Activated naive CD4-positive, alpha-beta T cell (primary cell): ENCODE results near the gene STIM1.

Experiments used
- DNase-seq, 4 experiments: peaks; one replicate each; lab custom pipeline; 2025; lab: John Stamatoyannopoulos, UW

STIM1 gene

GRCh38 chr11:3830730-3831129 lies 24.7 kb upstream of the STIM1 start:
- DNase-seq, result no peak

GRCh38 chr11:3831378-3832239 lies 23.9 kb upstream of the STIM1 start:
- no peak for DNase-seq

GRCh38 chr11:3832816-3833215 lies 22.6 kb upstream of the STIM1 start:
- DNase-seq, result no peak

GRCh38 chr11:3833449-3833848 lies 22.0 kb upstream of the STIM1 start:
- no peak for DNase-seq

- no peak for DNase-seq
Measured at GRCh38 chr11:3834349-3834663, 21.2 kb upstream of the STIM1 start.

- DNase-seq, result no peak
Measured at GRCh38 chr11:3834664-3835461, 20.6 kb upstream of the STIM1 start.

GRCh38 chr11:3835751-3836150 lies 19.7 kb upstream of the STIM1 start:
- no peak for DNase-seq

GRCh38 chr11:3836903-3837302 lies 18.6 kb upstream of the STIM1 start:
- peak in 2 of 4 experiments; percentile 28 to 41 for DNase-seq

- DNase-seq, result no peak
Measured at GRCh38 chr11:3837793-3838192, 17.7 kb upstream of the STIM1 start.

- no peak for DNase-seq
Measured at GRCh38 chr11:3838504-3838903, 17.0 kb upstream of the STIM1 start.

- DNase-seq, result peak in 1 of 4 experiments; percentile 21
Measured at GRCh38 chr11:3840004-3840869, 15.2 kb upstream of the STIM1 start.

- peak in 2 of 4 experiments; percentile 66 to 74 for DNase-seq
Measured at GRCh38 chr11:3840870-3841425, 14.5 kb upstream of the STIM1 start, which contains the start of gene RHOG. Gene RHOG (minus strand): TSS chr11:3840959. CDS start chr11:3828138, 12,821 bp downstream.

- DNase-seq, result peak; percentile 84 to 91 (median 86)
Measured at GRCh38 chr11:3841426-3842350, 13.8 kb upstream of the STIM1 start.

- no peak for DNase-seq
Measured at GRCh38 chr11:3843326-3843725, 12.1 kb upstream of the STIM1 start.

- DNase-seq, result no peak
Measured at GRCh38 chr11:3845246-3845645, 10.2 kb upstream of the STIM1 start.

- DNase-seq, result no peak
Measured at GRCh38 chr11:3845670-3846069, 9.8 kb upstream of the STIM1 start.

- DNase-seq, result peak in 1 of 4 experiments; percentile 22
Measured at GRCh38 chr11:3849297-3849874, 6.1 kb upstream of the STIM1 start.

- no peak for DNase-seq
Measured at GRCh38 chr11:3853545-3853842, 2.0 kb upstream of the STIM1 start.

GRCh38 chr11:3853899-3854659 lies 1.4 kb upstream of the STIM1 start:
- DNase-seq, result peak in 2 of 4 experiments; percentile 42 to 58

GRCh38 chr11:3854660-3854976 lies 846 bp upstream of the STIM1 start:
- no peak for DNase-seq
